ENCODE results near the gene DMD. TPM values are rescaled to one million over a fixed set of nuclear protein-coding genes. Genes with fewer than 3 reads are reported as not detected.
A peak's percentile ranks its signal among the peaks of the same experiment; 100 is the strongest.

DMD gene
- total and polyA plus RNA-seq, 2 donors (not counting 1 experiment from before 2014, with no cell fraction given): 5.1 to 7.2 TPM

DNA sequence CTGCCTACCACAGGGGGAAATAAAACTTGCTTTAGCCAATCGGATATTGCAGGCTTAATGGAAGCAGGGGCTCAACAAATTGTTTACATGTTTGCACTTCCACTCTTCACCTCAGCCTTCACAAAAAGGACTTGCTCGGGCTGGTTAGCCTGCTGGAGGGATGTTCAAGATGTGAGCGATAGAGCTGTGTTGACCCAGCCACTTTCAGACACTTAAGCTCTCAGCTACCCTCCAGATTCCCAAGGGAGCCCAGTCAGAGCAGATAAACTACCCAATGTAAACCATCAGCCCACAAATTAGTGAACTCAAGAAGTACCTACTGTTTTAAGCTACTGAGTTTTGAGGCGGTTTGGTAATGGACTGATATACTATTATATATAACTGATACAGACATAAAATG, 1631.1 kb downstream of the DMD start:
- DNase-seq (ENCODE audit: low read depth in 2 of 2): peak in 1 of 2 donors; percentile 32

DNA sequence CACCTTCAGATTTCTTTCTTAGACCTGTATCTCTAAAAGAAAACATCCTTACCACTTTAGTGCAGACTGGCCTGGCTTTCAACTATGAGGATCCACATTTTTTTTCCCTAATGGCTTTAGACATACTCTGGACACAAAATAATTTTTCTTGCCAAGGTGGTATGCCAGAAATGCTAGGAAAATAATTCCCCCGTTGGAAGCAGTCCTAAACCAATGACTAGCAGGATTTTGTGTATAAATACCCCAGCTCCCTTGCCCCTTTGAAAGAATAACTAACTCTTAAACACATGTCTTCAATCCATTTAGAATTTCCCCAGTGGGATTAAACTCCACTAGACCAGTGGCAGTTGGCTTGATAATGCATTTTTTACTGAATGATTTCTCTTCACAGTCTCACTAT, 1639.0 kb downstream of the DMD start:
- no peak overlapping the region for H3K9ac ChIP-seq (ENCODE audit: insufficient read depth, low read length)
- no peaks in the 10 kb centered on the region for H3K4me1 ChIP-seq (ENCODE audit: control insufficient read depth, extremely low read depth, insufficient read depth, low read length)
- H3K4me3 ChIP-seq (replicated peaks in 1 of 4; ENCODE audit: control extremely low read depth in 1 of 4, insufficient read depth in 1 of 4, low read depth in 3 of 4, low read length in 4 of 4): no peak overlapping the region
- no peak overlapping the region for H3K4me2 ChIP-seq (ENCODE audit: extremely low read depth, insufficient read depth, low read length)
- no peaks in the 10 kb centered on the region for H4K20me1 ChIP-seq (ENCODE audit: control insufficient read depth, extremely low read depth, insufficient read depth, low read length)
- DNase-seq (ENCODE audit: low read depth in 2 of 2): peak in 1 of 2 donors; percentile 53
- no peaks in the 10 kb centered on the region for H3K9me3 ChIP-seq (ENCODE audit: control insufficient read depth, insufficient read depth, low read depth, low read length)
- H3K79me2 ChIP-seq (ENCODE audit: control insufficient read depth, insufficient read depth, low read length): no peaks in the 10 kb centered on the region
- H3K27me3 ChIP-seq (ENCODE audit: control insufficient read depth, insufficient read depth, low read length): no peaks in the 10 kb centered on the region
- H3K27ac ChIP-seq (ENCODE audit: insufficient read depth, low read length): no peak overlapping the region
- H3K36me3 ChIP-seq (ENCODE audit: control insufficient read depth, insufficient read depth, low read length): no peaks in the 10 kb centered on the region
- no peak for TF ChIP-seq EZH2 (IDR thresholded peaks at IDR 0.05; ENCODE audit: low read length, missing control alignments)
- TF ChIP-seq, protein P1, sequence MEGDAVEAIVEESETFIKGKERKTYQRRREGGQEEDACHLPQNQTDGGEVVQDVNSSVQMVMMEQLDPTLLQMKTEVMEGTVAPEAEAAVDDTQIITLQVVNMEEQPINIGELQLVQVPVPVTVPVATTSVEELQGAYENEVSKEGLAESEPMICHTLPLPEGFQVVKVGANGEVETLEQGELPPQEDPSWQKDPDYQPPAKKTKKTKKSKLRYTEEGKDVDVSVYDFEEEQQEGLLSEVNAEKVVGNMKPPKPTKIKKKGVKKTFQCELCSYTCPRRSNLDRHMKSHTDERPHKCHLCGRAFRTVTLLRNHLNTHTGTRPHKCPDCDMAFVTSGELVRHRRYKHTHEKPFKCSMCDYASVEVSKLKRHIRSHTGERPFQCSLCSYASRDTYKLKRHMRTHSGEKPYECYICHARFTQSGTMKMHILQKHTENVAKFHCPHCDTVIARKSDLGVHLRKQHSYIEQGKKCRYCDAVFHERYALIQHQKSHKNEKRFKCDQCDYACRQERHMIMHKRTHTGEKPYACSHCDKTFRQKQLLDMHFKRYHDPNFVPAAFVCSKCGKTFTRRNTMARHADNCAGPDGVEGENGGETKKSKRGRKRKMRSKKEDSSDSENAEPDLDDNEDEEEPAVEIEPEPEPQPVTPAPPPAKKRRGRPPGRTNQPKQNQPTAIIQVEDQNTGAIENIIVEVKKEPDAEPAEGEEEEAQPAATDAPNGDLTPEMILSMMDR (conservative IDR thresholded peaks at IDR 0.05 in 1 of 2, IDR thresholded peaks at IDR 0.05 in 1 of 2; ENCODE audit: low read depth in 1 of 2, low read length in 2 of 2): no peak
- H2AFZ ChIP-seq (ENCODE audit: low read length): no peak overlapping the region

More for the DNA sequence above, 1631.1 kb downstream of the DMD start:
- Histone ChIP-seq H3K9ac (ENCODE audit: insufficient read depth, low read length) (no peak overlapping the region), H2AFZ (ENCODE audit: low read length) (no peak overlapping the region), H3K4me3 (replicated peaks in 1 of 4; ENCODE audit: control extremely low read depth in 1 of 4, insufficient read depth in 1 of 4, low read depth in 3 of 4, low read length in 4 of 4) (no peak overlapping the region), H3K4me2 (ENCODE audit: extremely low read depth, insufficient read depth, low read length) (no peak overlapping the region), H4K20me1 (ENCODE audit: control insufficient read depth, extremely low read depth, insufficient read depth, low read length) (no peaks in the 10 kb centered on the region), H3K4me1 (ENCODE audit: control insufficient read depth, extremely low read depth, insufficient read depth, low read length) (no peaks in the 10 kb centered on the region), H3K79me2 (ENCODE audit: control insufficient read depth, insufficient read depth, low read length) (no peaks in the 10 kb centered on the region), H3K36me3 (ENCODE audit: control insufficient read depth, insufficient read depth, low read length) (no peaks in the 10 kb centered on the region), H3K27ac (ENCODE audit: insufficient read depth, low read length) (no peak overlapping the region), H3K27me3 (ENCODE audit: control insufficient read depth, insufficient read depth, low read length) (no peaks in the 10 kb centered on the region), H3K9me3 (ENCODE audit: control insufficient read depth, insufficient read depth, low read depth, low read length) (no peaks in the 10 kb centered on the region)
- no peak for TF ChIP-seq EZH2 (IDR thresholded peaks at IDR 0.05; ENCODE audit: low read length, missing control alignments)
- TF ChIP-seq, protein P1 (conservative IDR thresholded peaks at IDR 0.05 in 1 of 2, IDR thresholded peaks at IDR 0.05 in 1 of 2; ENCODE audit: low read depth in 1 of 2, low read length in 2 of 2): no peak

DNA sequence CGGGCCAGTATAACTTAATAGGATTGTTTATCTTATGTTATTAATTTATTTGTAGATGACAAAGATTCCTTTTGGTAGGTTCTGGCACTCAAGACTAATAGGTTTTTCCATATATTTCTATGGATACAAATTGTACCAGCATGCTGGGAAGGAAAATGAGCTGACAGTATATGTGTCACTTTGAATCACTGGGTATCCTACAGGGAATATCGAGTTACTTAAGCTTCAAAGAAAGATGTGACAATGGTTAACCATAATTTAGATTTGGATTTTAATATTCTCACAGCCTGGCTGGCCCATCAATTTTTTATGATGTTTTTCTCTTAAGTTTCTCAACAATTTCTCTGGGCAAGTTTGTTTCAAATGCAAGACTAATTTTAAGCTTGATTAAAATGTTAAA, 1640.7 kb downstream of the DMD start:
- H3K4me3 ChIP-seq (replicated peaks in 1 of 4; ENCODE audit: control extremely low read depth in 1 of 4, insufficient read depth in 1 of 4, low read depth in 3 of 4, low read length in 4 of 4): no peak overlapping the region
- no peak overlapping the region for H3K9ac ChIP-seq (ENCODE audit: insufficient read depth, low read length)
- TF ChIP-seq, protein P1 (conservative IDR thresholded peaks at IDR 0.05 in 1 of 2, IDR thresholded peaks at IDR 0.05 in 1 of 2; ENCODE audit: low read depth in 1 of 2, low read length in 2 of 2): no peak
- no peak for TF ChIP-seq EZH2 (IDR thresholded peaks at IDR 0.05; ENCODE audit: low read length, missing control alignments)
- no peaks in the 10 kb centered on the region for H3K9me3 ChIP-seq (ENCODE audit: control insufficient read depth, insufficient read depth, low read depth, low read length)
- no peak overlapping the region for H3K4me2 ChIP-seq (ENCODE audit: extremely low read depth, insufficient read depth, low read length)
- H4K20me1 ChIP-seq (ENCODE audit: control insufficient read depth, extremely low read depth, insufficient read depth, low read length): no peaks in the 10 kb centered on the region
- no peak overlapping the region for H3K27ac ChIP-seq (ENCODE audit: insufficient read depth, low read length)
- no peaks in the 10 kb centered on the region for H3K36me3 ChIP-seq (ENCODE audit: control insufficient read depth, insufficient read depth, low read length)
- H3K27me3 ChIP-seq (ENCODE audit: control insufficient read depth, insufficient read depth, low read length): no peaks in the 10 kb centered on the region
- H3K79me2 ChIP-seq (ENCODE audit: control insufficient read depth, insufficient read depth, low read length): no peaks in the 10 kb centered on the region
- no peak overlapping the region for H2AFZ ChIP-seq (ENCODE audit: low read length)
- no peaks in the 10 kb centered on the region for H3K4me1 ChIP-seq (ENCODE audit: control insufficient read depth, extremely low read depth, insufficient read depth, low read length)
- DNase-seq (ENCODE audit: low read depth in 2 of 2): no peak
